ENCODE results near the gene PRPF31.

GRCh38 chr19:54081032-54081431 lies 34.5 kb upstream of the PRPF31 start, which contains the start of gene TARM1:
- TF ChIP-seq, protein P1, sequence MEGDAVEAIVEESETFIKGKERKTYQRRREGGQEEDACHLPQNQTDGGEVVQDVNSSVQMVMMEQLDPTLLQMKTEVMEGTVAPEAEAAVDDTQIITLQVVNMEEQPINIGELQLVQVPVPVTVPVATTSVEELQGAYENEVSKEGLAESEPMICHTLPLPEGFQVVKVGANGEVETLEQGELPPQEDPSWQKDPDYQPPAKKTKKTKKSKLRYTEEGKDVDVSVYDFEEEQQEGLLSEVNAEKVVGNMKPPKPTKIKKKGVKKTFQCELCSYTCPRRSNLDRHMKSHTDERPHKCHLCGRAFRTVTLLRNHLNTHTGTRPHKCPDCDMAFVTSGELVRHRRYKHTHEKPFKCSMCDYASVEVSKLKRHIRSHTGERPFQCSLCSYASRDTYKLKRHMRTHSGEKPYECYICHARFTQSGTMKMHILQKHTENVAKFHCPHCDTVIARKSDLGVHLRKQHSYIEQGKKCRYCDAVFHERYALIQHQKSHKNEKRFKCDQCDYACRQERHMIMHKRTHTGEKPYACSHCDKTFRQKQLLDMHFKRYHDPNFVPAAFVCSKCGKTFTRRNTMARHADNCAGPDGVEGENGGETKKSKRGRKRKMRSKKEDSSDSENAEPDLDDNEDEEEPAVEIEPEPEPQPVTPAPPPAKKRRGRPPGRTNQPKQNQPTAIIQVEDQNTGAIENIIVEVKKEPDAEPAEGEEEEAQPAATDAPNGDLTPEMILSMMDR (conservative IDR thresholded peaks at IDR 0.05 in 1 of 2, IDR thresholded peaks at IDR 0.05 in 1 of 2; ENCODE audit: extremely low read depth in 1 of 2, insufficient read depth in 1 of 2, low read depth in 1 of 2, low read length in 2 of 2): no peak
- TF ChIP-seq EZH2 (IDR thresholded peaks at IDR 0.05; ENCODE audit: borderline replicate concordance, low read length): no peak
